Psoas muscle (tissue), 8 donors: ENCODE measurements around the gene ELK4. TPM values are rescaled to one million over a fixed set of nuclear protein-coding genes. Genes with fewer than 3 reads are reported as not detected.

Experiments used
- ATAC-seq, 4 donors: fragments of 200-7000 bp; cut with Tn5 transposase; one replicate each; pipeline ENCODE4 v1.9.1; 2020; ENCODE audit warnings: moderate library complexity in 3 of 4, mild to moderate bottlenecking in 2 of 4
- DNase-seq, 2 donors: peaks; one replicate each; pipeline ENCODE4 v3.0.0-alpha.2; 2020
- H3K27ac ChIP-seq: fragments of 200-600 bp; one replicate; pipeline ENCODE4 v1.8.0; 2022
- H3K27me3 ChIP-seq, 3 donors: fragments of 200-600 bp in 1 of 3; one replicate each; pipeline versions ENCODE4 v1.6.1 to v1.8.0; 2013 to 2022; ENCODE audit warnings: low read length in 2 of 3, mild to moderate bottlenecking in 2 of 3, moderate library complexity in 1 of 3; ENCODE audit not compliant: insufficient read depth in 3 of 3
- H3K36me3 ChIP-seq, 2 donors: fragments of 200-600 bp in 1 of 2; one replicate each; pipeline versions ENCODE4 v1.6.1 to v1.8.0; 2013 to 2022; ENCODE audit warnings: low read depth in 1 of 2, mild to moderate bottlenecking in 1 of 2, moderate library complexity in 1 of 2; ENCODE audit not compliant: insufficient read depth in 1 of 2
- H3K4me1 ChIP-seq: fragments of 200-600 bp; one replicate; pipeline ENCODE4 v1.8.0; 2022
- H3K4me3 ChIP-seq: fragments of 200-600 bp; one replicate; pipeline ENCODE4 v1.8.0; 2022; ENCODE audit warnings: mild to moderate bottlenecking
- H3K9me3 ChIP-seq: fragments of 200-600 bp; one replicate; pipeline ENCODE4 v1.8.0; 2022
- CTCF ChIP-seq: fragments of 200-600 bp; IDR thresholded peaks from one replicate; pipeline ENCODE4 v1.8.0; 2022; ENCODE audit warnings: antibody characterized with exemption
- WGBS, 3 donors: extraction: QIAGEN DNeasy Blood & Tissue Kit; methylation state at CpG; one replicate each; pipeline versions ENCODE4 v1.1.6 to v1.1.7; 2013; 5-methylcytosine and 5-hydroxymethylcytosine counted together
- intact Hi-C, 2 donors: fragments of 100-400 bp; cut with DNase I; formaldehyde crosslinking; loops; one replicate each; pipeline versions ENCODE4 v1.11.0 to v1.14.2; 2022
- polyA plus RNA-seq, 3 donors: library from polyadenylated mRNA; stranded (reverse); fragments of 200-250 nt; gene quantifications; one replicate each; pipeline ENCODE4 v1.2.3, GENCODE V29; 2013
- total RNA-seq, 4 donors: library from RNA; stranded (reverse); fragmentation: NEBNext Ultra II Directional in 2 of 4; extraction: Animal tissue kit (Norgen Biotek cat#: 25700) in 2 of 4; gene quantifications; one replicate each; pipeline versions ENCODE4 v1.2.1 to v1.2.4, GENCODE V29; 2021 to 2023
- donor health status: healthy with polysubstance abuse.
- donor health status: DM: no; HTN: no; CAD: no; lungs with moderate emphysema.
- donor health status: Bipolar disorder and iron deficiency.
- donor health status: healthy.
- donor health status: DM: yes; HTN: yes; CAD: no.
- donor health status: DM: no; HTN: no; CAD: no.
- donor health status: DM: no; HTN: no; CAD: no.
- donor health status: DM: yes; HTN: yes; CAD: no.

The ELK4 gene
- total and polyA plus RNA-seq, 7 donors = 5.5 to 67.8 (median 34.4) TPM

- ATAC-seq = no peak
- intact Hi-C loops = no loop called here
- H3K27me3 ChIP-seq = no peaks in the 10 kb centered on the region
- H3K4me3 ChIP-seq = no peak overlapping the region
- no peak for TF ChIP-seq CTCF
- 73 to 81% (median 76%) methylated on average over 15 of the region's 15 CpGs for WGBS, 3 donors
- DNase-seq = no peak
- H3K27ac ChIP-seq = no peak overlapping the region
- H3K36me3 ChIP-seq = no peaks in the 10 kb centered on the region
- H3K9me3 ChIP-seq = no peaks in the 10 kb centered on the region
- no peaks in the 10 kb centered on the region for H3K4me1 ChIP-seq
Measured at GRCh38 chr1:205662135-205662738, 30.4 kb upstream of the ELK4 start.

GRCh38 chr1:205661429-205662134 lies 29.8 kb upstream of the ELK4 start:
- 72 to 83% (median 76%) methylated on average over 15 to 16 of the region's 16 CpGs for WGBS, 3 donors
- Histone ChIP-seq H3K4me3 (no peak overlapping the region), H3K9me3 (no peaks in the 10 kb centered on the region), H3K4me1 (no peaks in the 10 kb centered on the region), H3K27ac (no peak overlapping the region), H3K36me3 (no peaks in the 10 kb centered on the region), H3K27me3 (no peaks in the 10 kb centered on the region)
- TF ChIP-seq CTCF = no peak
- no peak for ATAC-seq
- no peak for DNase-seq
- intact Hi-C loops = no loop called here

GRCh38 chr1:205660361-205660760 lies 28.6 kb upstream of the ELK4 start:
- no peaks in the 10 kb centered on the region for H3K36me3 ChIP-seq
- no peak for TF ChIP-seq CTCF
- no peaks in the 10 kb centered on the region for H3K9me3 ChIP-seq
- no peaks in the 10 kb centered on the region for H3K4me1 ChIP-seq
- DNase-seq = no peak
- no peak overlapping the region for H3K4me3 ChIP-seq
- WGBS, 3 donors = 61 to 74% (median 64%) methylated on average over 8 of the region's 8 CpGs
- no peak for ATAC-seq
- H3K27ac ChIP-seq = no peak overlapping the region
- H3K27me3 ChIP-seq = no peaks in the 10 kb centered on the region
- intact Hi-C loops = no loop called here

GRCh38 chr1:205658943-205659581 lies 27.3 kb upstream of the ELK4 start:
- 45 to 52% (median 49%) methylated on average over 20 of the region's 20 CpGs for WGBS, 3 donors
- Histone ChIP-seq H3K27ac (no peak overlapping the region), H3K4me3 (peak overlapping the region; percentile 22), H3K4me1 (no peaks in the 10 kb centered on the region), H3K9me3 (no peaks in the 10 kb centered on the region), H3K36me3 (no peaks in the 10 kb centered on the region), H3K27me3 (no peaks in the 10 kb centered on the region)
- peak; percentile 77 to 91 (median 85) for ATAC-seq
- TF ChIP-seq CTCF = peak; percentile 83
- intact Hi-C loops = loop anchor here (1.0 to 5.0 kb wide), 4 partner anchors 52 to 318 kb away; no protein-coding TSS in a partner anchor
- peak; percentile 79 to 90 for DNase-seq
